Tibial nerve (tissue), 4 donors: ENCODE data around the gene CRISPLD2. TPM values are rescaled to one million over a fixed set of nuclear protein-coding genes. Genes with fewer than 3 reads are reported as not detected.

Experiments
- DNase-seq, 2 donors: peaks; one replicate each; pipeline ENCODE4 v3.0.0-alpha.2; 2019; ENCODE audit warnings: low spot score in 2 of 2
- H3K27ac ChIP-seq, 4 donors: fragments of 200-600 bp; sonication (generic) in 3 of 4; one replicate each; pipeline ENCODE4 v1.5.1; 2017 to 2019; ENCODE audit warnings: mild to moderate bottlenecking in 1 of 4
- H3K27me3 ChIP-seq, 2 donors: fragments of 200-600 bp; sonication (generic) in 1 of 2; one replicate each; pipeline versions ENCODE4 v1.5.1 to v1.6.0; 2017 to 2019
- H3K36me3 ChIP-seq, 3 donors: fragments of 200-600 bp; sonication (generic); one replicate each; pipeline ENCODE4 v1.5.1; 2018 to 2019
- H3K4me1 ChIP-seq, 4 donors: fragments of 200-600 bp; sonication (generic) in 3 of 4; one replicate each; pipeline ENCODE4 v1.5.1; 2017 to 2019
- H3K4me3 ChIP-seq, 4 donors: fragments of 200-600 bp; sonication (generic) in 3 of 4; one replicate each; pipeline ENCODE4 v1.5.1; 2017 to 2019; ENCODE audit warnings: mild to moderate bottlenecking in 1 of 4, moderate library complexity in 1 of 4
- H3K9me3 ChIP-seq, 4 donors: fragments of 200-600 bp; sonication (generic) in 3 of 4; one replicate each; pipeline ENCODE4 v1.5.1; 2017 to 2019
- CTCF ChIP-seq, 5 experiments: fragments of 200-600 bp in 3 of 5; fragments of 450-650 bp in 2 of 5; sonication (generic) in 3 of 5; IDR thresholded peaks; one replicate each; pipeline ENCODE4 v1.5.1; 2016 to 2019; ENCODE audit warnings: antibody characterized with exemption in 5 of 5, mild to moderate bottlenecking in 3 of 5, moderate library complexity in 2 of 5
- EP300 ChIP-seq, 2 donors: sonication (generic); formaldehyde crosslinking; IDR thresholded peaks; one replicate each; pipeline ENCODE4 v1.6.1; 2017; ENCODE audit warnings: antibody characterized with exemption in 2 of 2, mild to moderate bottlenecking in 1 of 2
- POLR2A ChIP-seq, 2 donors: fragments of 450-650 bp; IDR thresholded peaks; one replicate each; pipeline ENCODE4 v1.6.1; 2017; ENCODE audit warnings: antibody characterized with exemption in 2 of 2, mild to moderate bottlenecking in 2 of 2, moderate library complexity in 2 of 2
- WGBS, 2 donors: methylation state at CpG; one replicate each; pipeline ENCODE4 v1.1.5; 2018; 5-methylcytosine and 5-hydroxymethylcytosine counted together
- total RNA-seq, 4 donors: library from RNA; depleted of rRNA; stranded (reverse); fragments of >200 nt; gene quantifications; one replicate each; pipeline ENCODE4 v1.1.0, GENCODE V29; 2016

Gene CRISPLD2
- total RNA-seq, 4 donors from 2014 or later: 136 to 232 (median 207) TPM

- Histone ChIP-seq H3K36me3 (peaks cover 0 to 51% (median 0%) of the 10 kb centered on the region in 3 donors), H3K27me3 (no peaks in the 10 kb centered on the region), H3K9me3 (no peaks in the 10 kb centered on the region), H3K4me1 (peaks cover 0 to 39% (median 3%) of the 10 kb centered on the region in 4 donors), H3K4me3 (no peak overlapping the region), H3K27ac (peak overlapping the region in 1 of 4 donors; percentile 51)
- WGBS, 2 donors: 31 to 48% methylated on average over 2 to 5 of the region's 5 CpGs
- TF ChIP-seq EP300 (IDR thresholded peaks at IDR 0.05) (no peak), CTCF (IDR thresholded peaks at IDR 0.05) (no peak), POLR2A (IDR thresholded peaks at IDR 0.05) (no peak)
- DNase-seq: no peak
These were observed 24.2 kb downstream of the CRISPLD2 start for GRCh38 chr16:84844049-84844350.

- no peak overlapping the region for H3K4me3 ChIP-seq
- WGBS, 2 donors: 78 to 88% methylated on average over 23 to 26 of the region's 26 CpGs
- peaks cover 0 to 34% (median 3%) of the 10 kb centered on the region in 4 donors for H3K4me1 ChIP-seq
- H3K9me3 ChIP-seq: no peaks in the 10 kb centered on the region
- H3K27me3 ChIP-seq: no peaks in the 10 kb centered on the region
- TF ChIP-seq CTCF (IDR thresholded peaks at IDR 0.05): no peak
- no peak for TF ChIP-seq EP300 (IDR thresholded peaks at IDR 0.05)
- TF ChIP-seq POLR2A (IDR thresholded peaks at IDR 0.05): no peak
- peaks cover 0 to 48% (median 0%) of the 10 kb centered on the region in 3 donors for H3K36me3 ChIP-seq
- no peak for DNase-seq
- H3K27ac ChIP-seq: peak overlapping the region in 1 of 4 donors; percentile 51
These were observed 25.0 kb downstream of the CRISPLD2 start for GRCh38 chr16:84844559-84845495.

GRCh38 chr16:84845496-84846002 lies 25.8 kb downstream of the CRISPLD2 start:
- Histone ChIP-seq H3K9me3 (no peaks in the 10 kb centered on the region), H3K27me3 (no peaks in the 10 kb centered on the region), H3K4me1 (peaks cover 0 to 34% (median 3%) of the 10 kb centered on the region in 4 donors), H3K4me3 (no peak overlapping the region), H3K36me3 (peaks cover 0 to 48% (median 0%) of the 10 kb centered on the region in 3 donors), H3K27ac (no peak overlapping the region)
- TF ChIP-seq CTCF (IDR thresholded peaks at IDR 0.05) (no peak), EP300 (IDR thresholded peaks at IDR 0.05) (peak in 1 of 2 donors; percentile 42)
- WGBS, 2 donors: 83 to 84% methylated on average over 10 to 14 of the region's 14 CpGs
- no peak for DNase-seq

GRCh38 chr16:84847564-84848355 lies 28.0 kb downstream of the CRISPLD2 start:
- H3K9me3 ChIP-seq: no peaks in the 10 kb centered on the region
- WGBS, 2 donors: 58 to 72% methylated on average over 23 of the region's 23 CpGs
- H3K27me3 ChIP-seq: no peaks in the 10 kb centered on the region
- H3K4me3 ChIP-seq: no peak overlapping the region
- no peak for TF ChIP-seq POLR2A (IDR thresholded peaks at IDR 0.05)
- TF ChIP-seq EP300 (IDR thresholded peaks at IDR 0.05): peak in 1 of 2 donors; percentile 27
- peaks cover 0 to 58% (median 0%) of the 10 kb centered on the region in 3 donors for H3K36me3 ChIP-seq
- H3K4me1 ChIP-seq: peaks cover 0 to 29% (median 3%) of the 10 kb centered on the region in 4 donors
- no peak for DNase-seq
- H3K27ac ChIP-seq: no peak overlapping the region

- TF ChIP-seq CTCF (IDR thresholded peaks at IDR 0.05) (no peak), EP300 (IDR thresholded peaks at IDR 0.05) (peak in 1 of 2 donors; percentile 34)
- Histone ChIP-seq H3K27ac (no peak overlapping the region), H3K27me3 (no peaks in the 10 kb centered on the region), H3K36me3 (peaks cover 0 to 68% (median 0%) of the 10 kb centered on the region in 3 donors), H3K4me1 (peaks cover 0 to 16% (median under 1%) of the 10 kb centered on the region in 4 donors), H3K4me3 (no peak overlapping the region), H3K9me3 (no peaks in the 10 kb centered on the region)
- WGBS, 2 donors: 81% methylated on average over 22 of the region's 22 CpGs
- no peak for DNase-seq
These were observed 29.3 kb downstream of the CRISPLD2 start for GRCh38 chr16:84848986-84849634.
